HepG2 (cell line): ENCODE results near the gene CD58. TPM values are rescaled to one million over a fixed set of nuclear protein-coding genes. Genes with fewer than 3 reads are reported as not detected.

Source experiments
- DNMT1 ChIP-seq: sonication (generic); formaldehyde crosslinking; IDR thresholded peaks from 2 replicates; pipeline ENCODE4 v1.5.1; 2020; ENCODE audit warnings: mild to moderate bottlenecking, missing genetic modification reagents
- EP300 ChIP-seq, 3 experiments: sonication (generic) in 1 of 3; formaldehyde crosslinking in 1 of 3; IDR thresholded peaks; 2 replicates each; pipeline versions ENCODE4 v1.5.1 to v1.6.1; 2011 to 2020; ENCODE audit warnings: low read depth in 2 of 3, low read length in 2 of 3, borderline replicate concordance in 1 of 3, improper control_type of control experiment in 1 of 3, mild to moderate bottlenecking in 1 of 3, missing genetic modification reagents in 1 of 3, moderate library complexity in 1 of 3
- POLR2AphosphoS5 ChIP-seq: IDR thresholded peaks from 2 replicates; pipeline ENCODE4 v1.6.1; 2012; ENCODE audit warnings: low read depth, low read length
- RBM22 ChIP-seq: fragments of 200-400 bp; formaldehyde crosslinking; optimal IDR thresholded peaks from 2 replicates; pipeline ENCODE3; 2017; ENCODE audit warnings: mild to moderate bottlenecking, low read length, moderate library complexity
- ZBTB20 ChIP-seq: sonication (generic); formaldehyde crosslinking; IDR thresholded peaks from 2 replicates; pipeline ENCODE4 v1.8.1; 2023; ENCODE audit warnings: missing genetic modification reagents, low read depth, mild to moderate bottlenecking, borderline replicate concordance
- ZEB1 ChIP-seq: IDR thresholded peaks from 2 replicates; pipeline ENCODE4 v1.6.1; 2012; ENCODE audit warnings: mild to moderate bottlenecking, low read depth, inconsistent platforms; ENCODE audit not compliant: insufficient replicate concordance
- ZNF143 ChIP-seq: sonication (generic); formaldehyde crosslinking; IDR thresholded peaks from 2 replicates; pipeline ENCODE4 v1.4.0; 2020; ENCODE audit warnings: missing genetic modification reagents
- ZNF329 ChIP-seq: sonication (generic); formaldehyde crosslinking; IDR thresholded peaks from 2 replicates; pipeline ENCODE4 v1.9.0; 2021; ENCODE audit warnings: low read depth, mild to moderate bottlenecking, missing genetic modification reagents
- ZNF510 ChIP-seq: sonication (generic); formaldehyde crosslinking; IDR thresholded peaks from 2 replicates; pipeline ENCODE4 v1.4.0; 2020; ENCODE audit warnings: low read depth, mild to moderate bottlenecking, missing genetic modification reagents
- ZNF569 ChIP-seq: sonication (generic); formaldehyde crosslinking; IDR thresholded peaks from 2 replicates; pipeline ENCODE4 v1.5.0; 2020; ENCODE audit warnings: mild to moderate bottlenecking, missing genetic modification reagents, moderate library complexity, borderline replicate concordance
- ZSCAN25 ChIP-seq: sonication (generic); formaldehyde crosslinking; IDR thresholded peaks from 2 replicates; pipeline ENCODE4 v1.8.0; 2022; ENCODE audit warnings: mild to moderate bottlenecking, missing genetic modification reagents
- polyA plus RNA-seq, 8 experiments: library from polyadenylated mRNA; depleted of rRNA in 3 of 8; stranded (reverse) in 7 of 8; unstranded in 1 of 8; fragments of >200 nt; fragmentation: Illumina TruSeq in 4 of 8; extraction: Trizol in 4 of 8; gene quantifications; 2 replicates each; pipeline versions ENCODE4 v1.2.1 to v1.2.3, GENCODE V29; 2011 to 2016; ENCODE audit warnings: low read depth in 4 of 8, missing spikeins in 1 of 8, mixed read lengths in 1 of 8; ENCODE audit not compliant: insufficient read depth in 1 of 8
- total RNA-seq, 5 experiments: library from RNA; depleted of rRNA; stranded (reverse); fragments of >200 nt; fragmentation: Illumina TruSeq; extraction: Trizol; gene quantifications; 2 replicates each; pipeline ENCODE4 v1.2.3, GENCODE V29; 2016; ENCODE audit warnings: low read depth in 1 of 5
- TF ChIP-seq, protein P1 (sequence below): sonication (generic); formaldehyde crosslinking; IDR thresholded peaks from 2 replicates; pipeline ENCODE4 v1.8.0; 2022; ENCODE audit warnings: missing genetic modification reagents, mild to moderate bottlenecking, inconsistent platforms, borderline replicate concordance
- TF ChIP-seq, protein P2 (sequence below): IDR thresholded peaks from 2 replicates; pipeline ENCODE4 v1.6.1; 2012; ENCODE audit warnings: low read depth, low read length, improper control_type of control experiment
- TF ChIP-seq, protein P3 (sequence below): sonication (generic); formaldehyde crosslinking; IDR thresholded peaks from 2 replicates; pipeline ENCODE4 v1.4.0; 2020; ENCODE audit warnings: low read depth, missing genetic modification reagents
- TF ChIP-seq, protein P4 (sequence below): IDR thresholded peaks from 2 replicates; pipeline ENCODE4 v1.6.1; 2012; ENCODE audit warnings: low read length, improper control_type of control experiment

CD58 gene
- total and polyA plus RNA-seq, 2 of the 13 experiments (the other 11 are each of a cell fraction or from before 2014, with no cell fraction given), result 9.4 to 13.5 TPM

DNA sequence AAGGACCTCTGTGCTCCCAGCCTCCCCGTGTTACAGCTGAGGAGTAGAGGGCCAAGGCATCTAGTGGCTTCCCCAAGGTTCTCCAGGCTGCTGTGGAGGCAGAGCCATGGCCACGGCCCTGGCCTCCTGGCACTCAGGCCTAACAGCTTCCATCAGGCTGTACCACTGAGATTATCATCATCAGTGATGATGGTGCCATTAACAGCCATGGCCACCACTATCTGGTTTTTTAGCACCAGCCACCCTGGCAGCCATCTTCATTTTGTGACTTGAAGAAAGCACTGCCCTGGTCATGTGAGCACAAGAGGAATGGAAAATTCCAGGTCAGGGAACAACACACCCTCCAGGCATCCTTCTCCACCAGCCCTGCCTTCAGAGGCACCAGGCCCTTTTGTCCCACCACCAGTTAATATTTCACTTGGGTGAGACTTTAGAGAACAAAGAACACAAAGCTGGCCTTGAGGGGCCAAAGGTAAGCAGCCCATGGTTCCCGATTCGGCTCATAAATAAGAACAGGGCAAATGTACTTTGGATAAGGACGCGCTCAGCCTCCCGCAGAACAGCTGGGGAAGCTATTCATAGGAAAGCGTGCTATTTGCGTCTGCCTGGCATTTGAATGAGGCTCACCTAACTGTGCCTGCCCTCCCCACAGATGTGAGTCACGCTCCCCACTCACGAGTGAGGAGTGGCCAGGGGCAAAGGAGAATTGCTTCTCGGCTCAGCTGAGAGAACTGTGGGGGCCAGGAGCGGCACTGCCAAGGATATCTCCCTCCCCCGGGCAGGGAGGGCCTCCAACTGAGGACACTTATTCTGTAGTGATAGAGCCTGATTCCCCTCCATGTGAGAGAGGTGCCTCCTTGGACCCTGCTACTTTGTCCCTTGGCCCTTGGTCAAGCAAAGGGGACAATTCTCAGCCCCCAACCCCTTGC, 95.6 kb downstream of the CD58 start (continued):
- TF ChIP-seq ZEB1, result no peak
- no peak for TF ChIP-seq RBM22
- TF ChIP-seq ZNF569 (CRISPR knock-in tag), result no peak
- peak; percentile 67 to 93; a peak in 3 of 4 replicates for TF ChIP-seq EP300 (IDR thresholded peaks at IDR 0.05; ENCODE audit: low read depth in 2 of 2, low read length in 2 of 2)
- TF ChIP-seq EP300 (CRISPR knock-in tag; IDR thresholded peaks at IDR 0.05; ENCODE audit: borderline replicate concordance), result peak; percentile 85; the same call in 1 of the 2 replicates
- TF ChIP-seq, protein P1, sequence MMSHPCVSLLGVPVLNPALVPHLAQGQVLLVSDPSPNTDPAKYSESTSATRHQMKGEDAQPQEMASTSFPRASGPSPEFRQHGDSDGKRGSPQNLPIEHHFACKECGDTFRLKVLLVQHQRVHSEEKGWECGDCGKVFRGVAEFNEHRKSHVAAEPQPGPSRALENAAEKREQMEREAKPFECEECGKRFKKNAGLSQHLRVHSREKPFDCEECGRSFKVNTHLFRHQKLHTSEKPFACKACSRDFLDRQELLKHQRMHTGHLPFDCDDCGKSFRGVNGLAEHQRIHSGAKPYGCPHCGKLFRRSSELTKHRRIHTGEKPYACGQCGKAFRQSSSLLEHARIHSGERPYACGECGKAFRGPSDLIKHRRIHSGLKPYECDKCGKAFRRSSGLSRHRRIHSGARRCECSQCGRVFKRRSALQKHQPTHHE (CRISPR knock-in tag), result no peak
- TF ChIP-seq POLR2AphosphoS5, result peak; percentile 68
- TF ChIP-seq DNMT1 (CRISPR knock-in tag), result no peak
- peak; percentile 63; the same call in 1 of the 2 replicates for TF ChIP-seq ZNF510 (CRISPR knock-in tag)
- TF ChIP-seq, protein P2, sequence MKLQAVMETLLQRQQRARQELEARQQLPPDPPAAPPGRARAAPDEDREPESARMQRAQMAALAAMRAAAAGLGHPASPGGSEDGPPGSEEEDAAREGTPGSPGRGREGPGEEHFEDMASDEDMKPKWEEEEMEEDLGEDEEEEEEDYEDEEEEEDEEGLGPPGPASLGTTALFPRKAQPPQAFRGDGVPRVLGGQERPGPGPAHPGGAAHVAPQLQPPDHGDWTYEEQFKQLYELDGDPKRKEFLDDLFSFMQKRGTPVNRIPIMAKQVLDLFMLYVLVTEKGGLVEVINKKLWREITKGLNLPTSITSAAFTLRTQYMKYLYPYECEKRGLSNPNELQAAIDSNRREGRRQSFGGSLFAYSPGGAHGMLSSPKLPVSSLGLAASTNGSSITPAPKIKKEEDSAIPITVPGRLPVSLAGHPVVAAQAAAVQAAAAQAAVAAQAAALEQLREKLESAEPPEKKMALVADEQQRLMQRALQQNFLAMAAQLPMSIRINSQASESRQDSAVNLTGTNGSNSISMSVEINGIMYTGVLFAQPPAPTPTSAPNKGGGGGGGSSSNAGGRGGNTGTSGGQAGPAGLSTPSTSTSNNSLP, result peak; percentile 91
- TF ChIP-seq ZNF143, result peak; percentile 51
- TF ChIP-seq, protein P3, sequence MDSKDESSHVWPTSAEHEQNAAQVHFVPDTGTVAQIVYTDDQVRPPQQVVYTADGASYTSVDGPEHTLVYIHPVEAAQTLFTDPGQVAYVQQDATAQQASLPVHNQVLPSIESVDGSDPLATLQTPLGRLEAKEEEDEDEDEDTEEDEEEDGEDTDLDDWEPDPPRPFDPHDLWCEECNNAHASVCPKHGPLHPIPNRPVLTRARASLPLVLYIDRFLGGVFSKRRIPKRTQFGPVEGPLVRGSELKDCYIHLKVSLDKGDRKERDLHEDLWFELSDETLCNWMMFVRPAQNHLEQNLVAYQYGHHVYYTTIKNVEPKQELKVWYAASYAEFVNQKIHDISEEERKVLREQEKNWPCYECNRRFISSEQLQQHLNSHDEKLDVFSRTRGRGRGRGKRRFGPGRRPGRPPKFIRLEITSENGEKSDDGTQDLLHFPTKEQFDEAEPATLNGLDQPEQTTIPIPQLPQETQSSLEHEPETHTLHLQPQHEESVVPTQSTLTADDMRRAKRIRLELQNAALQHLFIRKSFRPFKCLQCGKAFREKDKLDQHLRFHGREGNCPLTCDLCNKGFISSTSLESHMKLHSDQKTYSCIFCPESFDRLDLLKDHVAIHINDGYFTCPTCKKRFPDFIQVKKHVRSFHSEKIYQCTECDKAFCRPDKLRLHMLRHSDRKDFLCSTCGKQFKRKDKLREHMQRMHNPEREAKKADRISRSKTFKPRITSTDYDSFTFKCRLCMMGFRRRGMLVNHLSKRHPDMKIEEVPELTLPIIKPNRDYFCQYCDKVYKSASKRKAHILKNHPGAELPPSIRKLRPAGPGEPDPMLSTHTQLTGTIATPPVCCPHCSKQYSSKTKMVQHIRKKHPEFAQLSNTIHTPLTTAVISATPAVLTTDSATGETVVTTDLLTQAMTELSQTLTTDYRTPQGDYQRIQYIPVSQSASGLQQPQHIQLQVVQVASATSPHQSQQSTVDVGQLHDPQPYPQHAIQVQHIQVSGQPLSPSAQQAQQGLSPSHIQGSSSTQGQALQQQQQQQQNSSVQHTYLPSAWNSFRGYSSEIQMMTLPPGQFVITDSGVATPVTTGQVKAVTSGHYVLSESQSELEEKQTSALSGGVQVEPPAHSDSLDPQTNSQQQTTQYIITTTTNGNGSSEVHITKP (CRISPR knock-in tag), result no peak; the same call in 1 of the 2 replicates
- no peak for TF ChIP-seq ZSCAN25
- TF ChIP-seq ZNF329 (CRISPR knock-in tag), result peak; percentile 83; the same call in 1 of the 2 replicates
- TF ChIP-seq, protein P4, sequence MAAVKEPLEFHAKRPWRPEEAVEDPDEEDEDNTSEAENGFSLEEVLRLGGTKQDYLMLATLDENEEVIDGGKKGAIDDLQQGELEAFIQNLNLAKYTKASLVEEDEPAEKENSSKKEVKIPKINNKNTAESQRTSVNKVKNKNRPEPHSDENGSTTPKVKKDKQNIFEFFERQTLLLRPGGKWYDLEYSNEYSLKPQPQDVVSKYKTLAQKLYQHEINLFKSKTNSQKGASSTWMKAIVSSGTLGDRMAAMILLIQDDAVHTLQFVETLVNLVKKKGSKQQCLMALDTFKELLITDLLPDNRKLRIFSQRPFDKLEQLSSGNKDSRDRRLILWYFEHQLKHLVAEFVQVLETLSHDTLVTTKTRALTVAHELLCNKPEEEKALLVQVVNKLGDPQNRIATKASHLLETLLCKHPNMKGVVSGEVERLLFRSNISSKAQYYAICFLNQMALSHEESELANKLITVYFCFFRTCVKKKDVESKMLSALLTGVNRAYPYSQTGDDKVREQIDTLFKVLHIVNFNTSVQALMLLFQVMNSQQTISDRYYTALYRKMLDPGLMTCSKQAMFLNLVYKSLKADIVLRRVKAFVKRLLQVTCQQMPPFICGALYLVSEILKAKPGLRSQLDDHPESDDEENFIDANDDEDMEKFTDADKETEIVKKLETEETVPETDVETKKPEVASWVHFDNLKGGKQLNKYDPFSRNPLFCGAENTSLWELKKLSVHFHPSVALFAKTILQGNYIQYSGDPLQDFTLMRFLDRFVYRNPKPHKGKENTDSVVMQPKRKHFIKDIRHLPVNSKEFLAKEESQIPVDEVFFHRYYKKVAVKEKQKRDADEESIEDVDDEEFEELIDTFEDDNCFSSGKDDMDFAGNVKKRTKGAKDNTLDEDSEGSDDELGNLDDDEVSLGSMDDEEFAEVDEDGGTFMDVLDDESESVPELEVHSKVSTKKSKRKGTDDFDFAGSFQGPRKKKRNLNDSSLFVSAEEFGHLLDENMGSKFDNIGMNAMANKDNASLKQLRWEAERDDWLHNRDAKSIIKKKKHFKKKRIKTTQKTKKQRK, result no peak
- peak; percentile 71; the same call in 1 of the 2 replicates for TF ChIP-seq ZBTB20 (CRISPR knock-in tag)
